GM12873 (cell line): ENCODE data around the gene IGLL5.

Source experiments
- TF ChIP-seq, protein P1 (sequence below): IDR thresholded peaks from 2 replicates; pipeline ENCODE4 v1.5.1; 2012; ENCODE audit warnings: low read depth, mild to moderate bottlenecking, moderate library complexity, low read length, control low read depth; ENCODE audit not compliant: insufficient read depth; ENCODE audit errors: missing control alignments

The IGLL5 gene

DNA sequence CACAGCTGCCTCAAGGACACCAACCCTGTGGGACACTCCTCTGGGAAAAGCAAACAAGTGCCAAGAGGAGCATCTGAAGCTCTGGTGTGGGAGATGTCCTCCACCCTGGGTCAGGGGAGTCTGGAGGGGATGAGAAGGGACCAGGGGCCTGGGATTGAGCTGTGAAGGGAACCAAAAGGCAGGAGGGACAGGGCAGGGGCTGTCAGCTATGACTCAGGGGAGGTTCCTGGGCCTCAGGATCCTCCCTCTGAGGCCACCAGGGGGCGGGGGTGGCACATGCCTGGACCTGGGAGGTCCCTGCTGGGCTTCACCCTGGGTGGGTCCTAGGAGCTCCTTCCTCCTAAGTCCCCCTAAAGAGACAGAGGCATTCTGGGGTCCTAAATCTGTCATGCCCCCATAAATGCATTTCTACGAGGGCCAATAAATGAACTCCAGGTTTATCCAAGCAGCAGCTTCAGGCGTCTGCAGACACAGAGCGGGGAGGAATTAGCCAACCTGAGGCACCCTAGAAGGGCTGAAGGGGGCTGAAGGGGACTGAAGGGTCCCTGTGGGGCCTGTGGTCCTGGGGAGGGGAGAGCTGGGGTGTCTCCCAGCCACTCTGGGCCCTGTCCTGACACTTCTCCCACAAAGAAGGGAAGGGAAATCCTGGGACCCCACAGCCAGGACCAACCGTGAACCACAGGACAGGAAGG lies 31.9 kb upstream of the IGLL5 start:
- TF ChIP-seq, protein P1, sequence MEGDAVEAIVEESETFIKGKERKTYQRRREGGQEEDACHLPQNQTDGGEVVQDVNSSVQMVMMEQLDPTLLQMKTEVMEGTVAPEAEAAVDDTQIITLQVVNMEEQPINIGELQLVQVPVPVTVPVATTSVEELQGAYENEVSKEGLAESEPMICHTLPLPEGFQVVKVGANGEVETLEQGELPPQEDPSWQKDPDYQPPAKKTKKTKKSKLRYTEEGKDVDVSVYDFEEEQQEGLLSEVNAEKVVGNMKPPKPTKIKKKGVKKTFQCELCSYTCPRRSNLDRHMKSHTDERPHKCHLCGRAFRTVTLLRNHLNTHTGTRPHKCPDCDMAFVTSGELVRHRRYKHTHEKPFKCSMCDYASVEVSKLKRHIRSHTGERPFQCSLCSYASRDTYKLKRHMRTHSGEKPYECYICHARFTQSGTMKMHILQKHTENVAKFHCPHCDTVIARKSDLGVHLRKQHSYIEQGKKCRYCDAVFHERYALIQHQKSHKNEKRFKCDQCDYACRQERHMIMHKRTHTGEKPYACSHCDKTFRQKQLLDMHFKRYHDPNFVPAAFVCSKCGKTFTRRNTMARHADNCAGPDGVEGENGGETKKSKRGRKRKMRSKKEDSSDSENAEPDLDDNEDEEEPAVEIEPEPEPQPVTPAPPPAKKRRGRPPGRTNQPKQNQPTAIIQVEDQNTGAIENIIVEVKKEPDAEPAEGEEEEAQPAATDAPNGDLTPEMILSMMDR: peak; percentile 72

- TF ChIP-seq, protein P1: no peak
These were observed 31.3 kb upstream of the IGLL5 start for GRCh38 chr22:22856364-22856763.

GRCh38 chr22:22856885-22857606 lies 30.6 kb upstream of the IGLL5 start:
- TF ChIP-seq, protein P1: no peak

GRCh38 chr22:22857607-22858558 lies 29.7 kb upstream of the IGLL5 start:
- TF ChIP-seq, protein P1: no peak

GRCh38 chr22:22858559-22858937 lies 29.1 kb upstream of the IGLL5 start:
- TF ChIP-seq, protein P1: no peak

DNA sequence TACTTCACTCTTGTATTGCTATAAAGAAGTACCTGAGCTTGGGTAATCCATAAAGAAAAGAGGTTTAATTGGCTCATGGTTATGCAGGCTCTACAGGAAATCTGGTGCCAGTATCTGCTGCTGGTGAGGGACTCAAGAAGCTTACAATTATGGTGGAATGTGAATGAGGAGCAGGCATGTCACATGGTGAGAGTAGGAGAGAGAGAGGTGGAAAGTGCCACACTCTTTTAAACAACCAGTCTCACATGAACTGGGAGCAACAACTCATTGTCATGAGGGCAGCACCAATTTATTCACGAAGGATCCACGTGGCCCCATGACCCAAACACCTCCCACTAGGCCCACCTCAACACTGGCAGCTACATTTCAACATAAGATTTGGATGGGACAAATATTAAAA lies 24.6 kb upstream of the IGLL5 start:
- TF ChIP-seq, protein P1: no peak
